Large intestine (tissue), 3 donors: ENCODE results near the gene SLC4A8. TPM values are rescaled to one million over a fixed set of nuclear protein-coding genes. Genes with fewer than 3 reads are reported as not detected.
"Not testable (repeated sequence)": the region's sequence is repeated elsewhere in the genome, so short reads cannot be mapped to it uniquely, and the experiment has no call there.

Experiments
- DNase-seq, 2 donors: peaks; one replicate each; pipeline versions ENCODE4 v3.0.0 to v3.0.0-alpha.2; 2013
- H3K27ac ChIP-seq: one replicate; pipeline ENCODE4 v1.5.1; 2013; ENCODE audit warnings: low read length
- H3K27me3 ChIP-seq: 2 replicates; pipeline ENCODE4 v1.6.1; 2013; ENCODE audit warnings: low read length; ENCODE audit not compliant: control insufficient read depth, insufficient read depth
- H3K36me3 ChIP-seq: 2 replicates; pipeline ENCODE4 v1.6.1; 2013; ENCODE audit warnings: low read length; ENCODE audit not compliant: control insufficient read depth, insufficient read depth
- H3K4me1 ChIP-seq: one replicate; pipeline ENCODE4 v1.6.1; 2013; ENCODE audit warnings: low read length; ENCODE audit not compliant: control insufficient read depth, insufficient read depth
- H3K4me3 ChIP-seq: one replicate; pipeline ENCODE4 v1.5.1; 2013; ENCODE audit warnings: low read length
- H3K9me3 ChIP-seq: one replicate; pipeline ENCODE4 v1.6.1; 2013; ENCODE audit warnings: mild to moderate bottlenecking, low read depth, low read length, moderate library complexity; ENCODE audit not compliant: control insufficient read depth
- WGBS: methylation state at CpG from one replicate; pipeline ENCODE4 v1.1.5; 2013; ENCODE audit warnings: low lambda C conversion rate; ENCODE audit not compliant: insufficient coverage; 5-methylcytosine and 5-hydroxymethylcytosine counted together
- polyA plus RNA-seq: library from polyadenylated mRNA; unstranded; fragments of 120-200 nt; gene quantifications from one replicate; pipeline ENCODE4 v1.2.1, GENCODE V29; 2013

SLC4A8 gene
- polyA plus RNA-seq, 1 donor = 6.3 TPM

DNA sequence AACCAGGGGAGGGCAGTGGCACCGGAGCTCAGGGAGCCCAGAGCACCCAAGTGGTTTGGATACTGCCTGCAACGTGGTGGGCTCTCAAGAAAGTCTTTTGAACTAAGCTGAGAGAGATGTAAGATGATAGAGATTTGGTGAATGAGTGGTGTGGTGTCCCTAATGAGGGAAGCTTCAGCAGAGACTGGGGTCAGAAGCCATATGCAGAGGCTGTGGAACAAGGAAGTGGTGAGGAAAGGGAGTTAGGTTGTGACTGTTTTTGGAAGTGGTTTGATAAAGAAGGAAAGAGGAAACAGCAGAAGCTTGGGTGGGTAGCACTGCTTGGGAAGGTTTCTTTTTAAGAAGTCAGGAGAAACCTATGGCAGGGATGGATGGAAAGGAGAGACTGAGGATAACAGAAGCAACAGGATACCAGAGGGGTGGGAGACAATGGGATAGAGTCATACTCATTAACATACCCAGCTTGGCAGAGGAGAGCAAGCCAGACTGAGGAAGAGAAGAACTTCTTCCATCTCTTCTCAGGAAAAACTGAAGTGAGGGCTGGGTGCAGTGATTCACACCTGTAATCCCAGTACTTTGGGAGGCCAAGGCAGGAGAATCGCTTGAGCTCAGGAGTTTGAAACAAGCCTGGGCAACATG lies 24.1 kb downstream of the SLC4A8 start:
- H3K27me3 ChIP-seq = no peaks in the 10 kb centered on the region
- H3K27ac ChIP-seq = no peak overlapping the region
- no peaks in the 10 kb centered on the region for H3K36me3 ChIP-seq
- WGBS = 90% methylated on average over 2 of the region's 3 CpGs
- no peaks in the 10 kb centered on the region for H3K9me3 ChIP-seq
- DNase-seq = no peak
- no peak overlapping the region for H3K4me3 ChIP-seq
- no peaks in the 10 kb centered on the region for H3K4me1 ChIP-seq

DNA sequence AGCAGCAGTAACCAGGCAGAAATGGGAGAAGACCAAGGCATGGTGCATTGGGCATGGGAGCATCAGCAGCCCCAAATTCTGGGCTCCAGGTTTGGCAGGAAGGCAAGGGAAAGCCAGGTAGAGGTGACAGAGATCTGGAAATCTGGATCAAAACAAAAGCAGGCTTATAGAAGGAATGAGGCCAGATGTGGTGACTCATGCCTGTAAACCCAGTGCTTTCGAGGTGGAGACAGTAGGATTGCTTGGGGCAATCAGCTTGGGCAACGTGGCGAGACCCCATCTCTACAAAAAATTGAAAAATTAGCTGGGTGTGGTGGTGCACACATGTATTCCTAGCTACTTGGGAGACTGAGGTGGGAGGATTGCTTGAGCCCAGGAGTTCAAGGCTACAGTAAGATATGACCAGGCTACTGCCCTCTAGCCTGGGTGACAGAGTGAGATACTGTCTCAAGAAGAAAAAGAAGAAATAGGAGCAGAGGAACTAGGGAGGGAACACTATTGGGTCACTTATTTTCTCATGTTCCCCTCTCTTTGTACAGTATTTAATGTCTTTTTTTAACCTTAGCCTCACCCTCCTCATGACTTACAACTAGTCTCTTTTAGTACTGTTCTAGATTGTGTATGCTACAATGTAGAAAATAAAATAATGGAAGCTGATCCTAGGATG lies 25.1 kb downstream of the SLC4A8 start:
- Histone ChIP-seq H3K27ac (no peak overlapping the region), H3K4me1 (no peaks in the 10 kb centered on the region), H3K4me3 (no peak overlapping the region), H3K9me3 (no peaks in the 10 kb centered on the region), H3K27me3 (no peaks in the 10 kb centered on the region), H3K36me3 (no peaks in the 10 kb centered on the region)
- DNase-seq = no peak
- no CpG with 5 or more reads among the region's 3 CpGs for WGBS

DNA sequence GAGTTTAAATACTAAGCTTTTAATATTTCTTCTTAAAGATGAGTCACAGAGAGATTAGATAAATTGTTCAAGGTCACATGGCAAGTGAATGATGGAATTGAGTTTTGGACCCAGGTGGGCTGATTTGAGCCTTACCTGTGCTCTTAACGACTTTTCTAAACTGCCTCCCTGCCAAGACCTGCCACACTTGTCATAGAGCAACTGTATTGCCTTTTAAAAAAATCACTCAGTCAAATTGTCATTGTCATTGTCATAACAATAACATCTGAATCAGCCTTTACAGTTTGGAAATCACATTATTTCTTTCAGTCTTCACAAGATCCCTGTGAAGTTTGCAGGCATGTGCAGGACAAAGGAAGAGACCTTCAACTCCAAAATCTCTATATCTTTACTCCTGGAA lies 25.7 kb downstream of the SLC4A8 start:
- Histone ChIP-seq H3K4me1 (peaks cover under 1% of the 10 kb centered on the region), H3K27ac (no peak overlapping the region), H3K4me3 (no peak overlapping the region), H3K36me3 (no peaks in the 10 kb centered on the region), H3K27me3 (no peaks in the 10 kb centered on the region), H3K9me3 (no peaks in the 10 kb centered on the region)
- no peak for DNase-seq
- no CpG with 5 or more reads among the region's 1 CpG for WGBS

DNA sequence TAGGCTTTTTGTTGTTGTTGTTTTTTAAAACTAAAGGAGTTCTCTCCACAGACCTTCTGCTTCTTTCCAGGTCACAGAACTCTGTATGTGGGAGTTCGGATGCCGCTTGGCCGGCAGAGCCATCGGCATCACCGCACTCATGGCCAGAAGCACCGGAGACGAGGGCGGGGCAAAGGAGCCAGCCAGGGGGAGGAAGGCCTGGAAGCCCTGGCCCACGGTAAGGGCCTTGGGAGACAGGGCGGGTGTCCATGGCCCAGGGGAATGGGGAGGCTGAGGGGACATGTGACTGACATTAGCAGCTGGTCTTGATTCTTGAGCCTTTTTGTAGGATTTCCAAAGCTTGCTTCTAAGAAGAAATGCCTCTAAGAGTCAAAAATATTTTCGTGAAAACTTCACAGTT lies 26.2 kb downstream of the SLC4A8 start:
- Histone ChIP-seq H3K4me1 (peaks cover 4% of the 10 kb centered on the region), H3K27ac (no peak overlapping the region), H3K9me3 (no peaks in the 10 kb centered on the region), H3K27me3 (no peaks in the 10 kb centered on the region), H3K36me3 (no peaks in the 10 kb centered on the region), H3K4me3 (no peak overlapping the region)
- no CpG with 5 or more reads among the region's 11 CpGs for WGBS
- DNase-seq = no peak

DNA sequence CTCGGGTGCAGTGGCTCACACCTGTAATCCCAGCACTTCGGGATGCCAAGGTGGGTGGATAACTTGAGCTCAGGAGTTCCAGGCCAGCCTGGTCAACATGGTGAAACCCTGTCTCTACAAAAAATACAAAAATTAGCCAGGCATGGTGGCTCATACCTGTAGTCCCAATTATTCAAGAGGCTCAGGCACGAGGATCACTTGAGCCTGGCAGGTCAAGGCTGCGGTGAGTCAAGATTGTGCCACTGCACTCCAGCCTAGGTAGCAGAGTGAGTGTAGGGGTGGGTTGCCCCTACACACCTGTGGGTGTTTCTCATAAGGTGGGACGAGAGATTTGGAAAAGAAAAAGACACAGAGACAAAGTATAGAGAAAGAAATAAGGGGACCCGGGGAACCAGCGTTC lies 29.4 kb downstream of the SLC4A8 start:
- not testable (repeated sequence) for H3K27me3 ChIP-seq, H3K9me3 ChIP-seq, DNase-seq, H3K4me3 ChIP-seq, H3K27ac ChIP-seq, H3K36me3 ChIP-seq, H3K4me1 ChIP-seq
- no CpG with 5 or more reads among the region's 7 CpGs for WGBS

DNA sequence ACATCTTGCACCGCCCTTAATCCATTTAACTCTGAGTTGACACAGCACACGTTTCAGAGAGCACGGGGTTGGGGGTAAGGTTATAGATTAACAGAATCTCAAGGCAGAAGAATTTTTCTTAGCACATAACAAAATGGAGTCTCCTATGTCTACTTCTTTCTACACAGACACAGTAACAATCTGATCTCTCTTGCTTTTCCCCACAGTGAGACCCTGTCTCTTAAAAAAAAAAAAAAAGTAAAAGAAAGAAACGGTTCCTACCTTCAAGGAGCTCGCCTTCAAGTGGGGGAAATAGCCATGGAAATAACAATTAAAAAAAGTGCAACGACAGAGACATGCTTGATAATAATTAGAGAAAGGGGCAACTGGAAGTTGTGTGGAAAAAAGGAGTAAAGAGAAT lies 30.4 kb downstream of the SLC4A8 start:
- not testable (repeated sequence) for H3K36me3 ChIP-seq, H3K27ac ChIP-seq, H3K4me3 ChIP-seq, H3K27me3 ChIP-seq, DNase-seq, H3K4me1 ChIP-seq, H3K9me3 ChIP-seq
- 73% methylated on average over 2 of the region's 6 CpGs for WGBS

DNA sequence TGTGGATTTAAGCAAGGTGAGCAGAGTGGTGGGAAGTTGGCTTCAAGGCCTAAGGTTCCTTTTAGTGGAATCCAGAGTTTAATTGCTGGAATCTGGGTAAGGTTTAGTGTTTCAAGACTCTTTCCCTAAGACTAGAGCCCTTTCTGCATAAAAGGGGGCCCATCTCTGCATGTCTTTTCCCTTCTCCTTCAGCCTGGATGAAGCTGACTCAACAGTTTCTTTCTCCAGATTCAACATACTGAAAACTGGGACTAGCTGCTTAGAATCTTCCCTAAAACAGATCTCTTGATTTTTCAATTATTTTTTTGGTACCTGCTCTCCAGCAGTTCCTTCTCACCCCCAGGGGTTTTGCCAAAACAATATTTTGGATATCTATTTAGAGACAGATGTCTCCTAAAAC lies 34.0 kb downstream of the SLC4A8 start:
- Histone ChIP-seq H3K4me1 (peaks cover 4% of the 10 kb centered on the region), H3K27me3 (no peaks in the 10 kb centered on the region), H3K9me3 (no peaks in the 10 kb centered on the region), H3K4me3 (no peak overlapping the region), H3K36me3 (no peaks in the 10 kb centered on the region), H3K27ac (no peak overlapping the region)
- no peak for DNase-seq

DNA sequence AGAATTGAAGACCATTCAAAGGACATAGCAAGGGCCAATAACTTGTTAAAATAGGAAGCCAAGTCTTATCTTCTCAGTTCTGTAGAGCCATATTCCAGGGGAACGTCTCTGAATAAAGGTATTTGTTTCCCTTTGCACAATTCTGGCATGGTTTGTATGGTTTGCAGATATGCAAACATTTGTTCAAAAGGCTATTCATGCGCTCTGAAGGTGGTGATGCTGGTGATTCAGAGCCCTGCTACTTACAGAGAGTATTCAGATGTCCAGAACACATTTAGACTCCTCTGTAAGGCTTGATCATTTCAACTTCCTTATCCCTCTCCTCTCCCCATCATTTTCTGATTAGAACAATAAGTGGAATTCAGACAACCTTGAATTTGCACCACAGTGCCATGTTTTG lies 35.9 kb downstream of the SLC4A8 start:
- Histone ChIP-seq H3K36me3 (no peaks in the 10 kb centered on the region), H3K27me3 (no peaks in the 10 kb centered on the region), H3K9me3 (no peaks in the 10 kb centered on the region), H3K27ac (no peak overlapping the region), H3K4me1 (peaks cover under 1% of the 10 kb centered on the region), H3K4me3 (no peak overlapping the region)
- no CpG with 5 or more reads among the region's 2 CpGs for WGBS
- no peak for DNase-seq

DNA sequence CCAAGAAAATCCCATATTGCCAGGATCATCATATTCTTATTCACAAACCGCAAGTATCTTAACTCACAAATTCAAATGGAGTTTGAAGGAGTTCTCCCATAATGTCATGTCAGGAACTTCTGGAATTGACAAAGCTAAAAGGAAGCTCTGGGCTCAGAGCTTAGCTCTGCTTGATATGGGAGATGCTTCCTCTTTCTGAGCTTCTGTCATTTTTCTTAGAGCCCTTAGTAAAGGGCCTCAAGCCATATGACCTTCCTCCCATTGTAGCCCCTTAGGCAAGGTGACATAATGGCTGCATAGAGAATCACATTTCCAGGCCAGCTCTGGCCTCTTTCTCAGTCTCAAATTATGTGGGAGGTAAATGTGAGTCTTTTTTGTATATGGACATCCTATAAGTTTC lies 40.9 kb downstream of the SLC4A8 start:
- H3K4me1 ChIP-seq = no peaks in the 10 kb centered on the region
- no peaks in the 10 kb centered on the region for H3K27me3 ChIP-seq
- no peaks in the 10 kb centered on the region for H3K9me3 ChIP-seq
- no CpG with 5 or more reads among the region's 1 CpG for WGBS
- no peaks in the 10 kb centered on the region for H3K36me3 ChIP-seq
- DNase-seq = no peak
- H3K27ac ChIP-seq = no peak overlapping the region
- H3K4me3 ChIP-seq = no peak overlapping the region

DNA sequence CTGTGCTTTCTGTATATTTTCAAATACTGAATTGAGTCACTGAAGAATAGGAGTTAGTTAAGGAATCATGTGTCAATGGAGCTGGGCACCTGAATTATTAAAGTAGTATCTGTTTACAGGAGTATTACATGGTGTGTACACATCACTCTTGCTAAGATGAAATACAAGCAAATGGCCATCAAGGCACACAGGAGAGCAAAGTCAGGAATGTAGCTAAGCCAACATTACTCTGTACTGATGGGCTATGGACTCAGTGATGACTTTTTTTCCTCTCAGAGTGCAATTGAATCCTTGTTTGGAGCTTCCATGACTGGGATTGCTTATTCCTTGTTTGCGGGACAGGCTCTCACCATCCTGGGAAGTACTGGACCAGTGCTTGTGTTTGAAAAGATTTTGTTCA lies 45.5 kb downstream of the SLC4A8 start:
- WGBS = no CpG with 5 or more reads among the region's 1 CpG
- H3K9me3 ChIP-seq = no peaks in the 10 kb centered on the region
- H3K36me3 ChIP-seq = no peaks in the 10 kb centered on the region
- DNase-seq = no peak
- H3K27ac ChIP-seq = no peak overlapping the region
- no peaks in the 10 kb centered on the region for H3K4me1 ChIP-seq
- no peaks in the 10 kb centered on the region for H3K27me3 ChIP-seq
- no peak overlapping the region for H3K4me3 ChIP-seq
